Measurements from ENCODE around the gene CANX. TPM values are rescaled to one million over a fixed set of nuclear protein-coding genes. Genes with fewer than 3 reads are reported as not detected.

Gene CANX
- total and polyA plus RNA-seq, 2 of the 13 experiments (the other 11 are each of a cell fraction or from before 2014, with no cell fraction given) = 477 to 680 TPM

- TF ChIP-seq, protein P1, sequence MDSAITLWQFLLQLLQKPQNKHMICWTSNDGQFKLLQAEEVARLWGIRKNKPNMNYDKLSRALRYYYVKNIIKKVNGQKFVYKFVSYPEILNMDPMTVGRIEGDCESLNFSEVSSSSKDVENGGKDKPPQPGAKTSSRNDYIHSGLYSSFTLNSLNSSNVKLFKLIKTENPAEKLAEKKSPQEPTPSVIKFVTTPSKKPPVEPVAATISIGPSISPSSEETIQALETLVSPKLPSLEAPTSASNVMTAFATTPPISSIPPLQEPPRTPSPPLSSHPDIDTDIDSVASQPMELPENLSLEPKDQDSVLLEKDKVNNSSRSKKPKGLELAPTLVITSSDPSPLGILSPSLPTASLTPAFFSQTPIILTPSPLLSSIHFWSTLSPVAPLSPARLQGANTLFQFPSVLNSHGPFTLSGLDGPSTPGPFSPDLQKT (CRISPR knock-in tag; IDR thresholded peaks at IDR 0.05; ENCODE audit: borderline replicate concordance) = no peak
- TF ChIP-seq RFX1 (IDR thresholded peaks at IDR 0.05) (no peak), ZBTB20 (CRISPR knock-in tag; IDR thresholded peaks at IDR 0.05; ENCODE audit: borderline replicate concordance, low read depth) (peak; percentile 97; the same call in 1 of the 2 replicates), ZFP82 (CRISPR knock-in tag; IDR thresholded peaks at IDR 0.05; ENCODE audit: borderline replicate concordance) (no peak), NFE2L2 (IDR thresholded peaks at IDR 0.05; ENCODE audit: low read length) (no peak), ZFP90 (CRISPR knock-in tag; IDR thresholded peaks at IDR 0.05; ENCODE audit: borderline replicate concordance) (no peak), SIX1 (CRISPR knock-in tag; IDR thresholded peaks at IDR 0.05; ENCODE audit: borderline replicate concordance) (peak; percentile 51; the same call in 1 of the 2 replicates), MLXIP (CRISPR knock-in tag; IDR thresholded peaks at IDR 0.05; ENCODE audit: borderline replicate concordance) (no peak), ETS1 (CRISPR knock-in tag; IDR thresholded peaks at IDR 0.05) (no peak), ZNF83 (CRISPR knock-in tag; IDR thresholded peaks at IDR 0.05; ENCODE audit: borderline replicate concordance) (no peak), SMYD3 (CRISPR knock-in tag; IDR thresholded peaks at IDR 0.05) (peak; percentile 53; the same call in 1 of the 2 replicates), ZNF543 (CRISPR knock-in tag; IDR thresholded peaks at IDR 0.05) (no peak), IKZF1 (IDR thresholded peaks at IDR 0.05) (no peak), HIC2 (CRISPR knock-in tag; IDR thresholded peaks at IDR 0.05; ENCODE audit: low read depth) (peak; percentile 79; the same call in 1 of the 2 replicates), GTF3A (CRISPR knock-in tag; conservative IDR thresholded peaks at IDR 0.05) (no peak), TBX2 (CRISPR knock-in tag; IDR thresholded peaks at IDR 0.05; ENCODE audit: borderline replicate concordance) (peak; percentile 70), RBM39 (IDR thresholded peaks at IDR 0.05; ENCODE audit: low read depth, low read length, poor library complexity, severe bottlenecking) (no peak), KLF15 (CRISPR knock-in tag; IDR thresholded peaks at IDR 0.05; ENCODE audit: borderline replicate concordance) (no peak), GABPB1 (CRISPR knock-in tag; IDR thresholded peaks at IDR 0.05) (no peak; the same call in 1 of the 2 replicates), KLF9 (CRISPR knock-in tag; IDR thresholded peaks at IDR 0.05; ENCODE audit: low read depth) (no peak), MED8 (CRISPR knock-in tag; IDR thresholded peaks at IDR 0.05; ENCODE audit: insufficient replicate concordance) (peak; percentile 40), NR1H2 (CRISPR knock-in tag; IDR thresholded peaks at IDR 0.05; ENCODE audit: borderline replicate concordance, low read depth) (no peak), KMT2B (CRISPR knock-in tag; IDR thresholded peaks at IDR 0.05) (no peak)
Observed at GRCh38 chr5:179680014-179680779, 18.6 kb upstream of the CANX start (continued).

Data from HepG2 (cell line).